Forelimb muscle (tissue), 1 donor: ENCODE measurements around the gene FRAS1. TPM values are rescaled to one million over a fixed set of nuclear protein-coding genes. Genes with fewer than 3 reads are reported as not detected.
"Not testable (repeated sequence)": the region's sequence is repeated elsewhere in the genome, so short reads cannot be mapped to it uniquely, and the experiment has no call there.

Source experiments
- DNase-seq: peaks from one replicate; pipeline ENCODE4 v3.0.0-alpha.2; 2013; ENCODE audit warnings: low read depth
- polyA plus RNA-seq: library from polyadenylated mRNA; unstranded; fragments of 120-200 nt; gene quantifications from one replicate; pipeline ENCODE4 v1.2.1, GENCODE V29; 2013; ENCODE audit not compliant: insufficient read length

The FRAS1 gene, protein sequence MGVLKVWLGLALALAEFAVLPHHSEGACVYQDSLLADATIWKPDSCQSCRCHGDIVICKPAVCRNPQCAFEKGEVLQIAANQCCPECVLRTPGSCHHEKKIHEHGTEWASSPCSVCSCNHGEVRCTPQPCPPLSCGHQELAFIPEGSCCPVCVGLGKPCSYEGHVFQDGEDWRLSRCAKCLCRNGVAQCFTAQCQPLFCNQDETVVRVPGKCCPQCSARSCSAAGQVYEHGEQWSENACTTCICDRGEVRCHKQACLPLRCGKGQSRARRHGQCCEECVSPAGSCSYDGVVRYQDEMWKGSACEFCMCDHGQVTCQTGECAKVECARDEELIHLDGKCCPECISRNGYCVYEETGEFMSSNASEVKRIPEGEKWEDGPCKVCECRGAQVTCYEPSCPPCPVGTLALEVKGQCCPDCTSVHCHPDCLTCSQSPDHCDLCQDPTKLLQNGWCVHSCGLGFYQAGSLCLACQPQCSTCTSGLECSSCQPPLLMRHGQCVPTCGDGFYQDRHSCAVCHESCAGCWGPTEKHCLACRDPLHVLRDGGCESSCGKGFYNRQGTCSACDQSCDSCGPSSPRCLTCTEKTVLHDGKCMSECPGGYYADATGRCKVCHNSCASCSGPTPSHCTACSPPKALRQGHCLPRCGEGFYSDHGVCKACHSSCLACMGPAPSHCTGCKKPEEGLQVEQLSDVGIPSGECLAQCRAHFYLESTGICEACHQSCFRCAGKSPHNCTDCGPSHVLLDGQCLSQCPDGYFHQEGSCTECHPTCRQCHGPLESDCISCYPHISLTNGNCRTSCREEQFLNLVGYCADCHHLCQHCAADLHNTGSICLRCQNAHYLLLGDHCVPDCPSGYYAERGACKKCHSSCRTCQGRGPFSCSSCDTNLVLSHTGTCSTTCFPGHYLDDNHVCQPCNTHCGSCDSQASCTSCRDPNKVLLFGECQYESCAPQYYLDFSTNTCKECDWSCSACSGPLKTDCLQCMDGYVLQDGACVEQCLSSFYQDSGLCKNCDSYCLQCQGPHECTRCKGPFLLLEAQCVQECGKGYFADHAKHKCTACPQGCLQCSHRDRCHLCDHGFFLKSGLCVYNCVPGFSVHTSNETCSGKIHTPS (N-terminal part only)
- 5.0 TPM for polyA plus RNA-seq

DNA sequence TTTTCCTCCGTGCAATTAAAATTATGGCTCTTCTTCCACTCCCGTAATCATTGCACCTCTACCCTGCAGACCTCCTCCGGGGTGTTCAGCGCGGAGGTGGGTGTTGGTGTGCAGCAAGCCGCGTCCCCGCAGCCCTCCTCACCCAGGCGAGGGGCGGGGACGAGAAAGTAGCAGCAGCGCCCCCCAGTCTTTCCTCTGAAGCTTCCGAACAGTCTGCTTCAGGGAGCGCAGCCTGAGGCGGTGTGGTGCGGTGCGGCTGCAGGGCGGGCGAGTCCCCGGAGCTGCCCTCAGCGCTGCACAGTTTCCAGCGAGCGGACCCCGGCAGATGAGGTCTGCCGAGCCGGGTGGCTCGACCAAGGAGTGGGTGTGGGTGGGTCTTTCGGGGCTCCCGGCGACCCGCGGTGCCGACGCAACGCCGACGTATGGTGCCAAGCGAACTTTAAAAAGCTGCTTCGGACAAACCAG lies at the start of gene FRAS1:
TSS of gene FRAS1 (plus strand) at position 189 of the 465 bp plus-strand sequence. CDS start 687 bp downstream, outside the sequence.
- DNase-seq = no peak

DNA sequence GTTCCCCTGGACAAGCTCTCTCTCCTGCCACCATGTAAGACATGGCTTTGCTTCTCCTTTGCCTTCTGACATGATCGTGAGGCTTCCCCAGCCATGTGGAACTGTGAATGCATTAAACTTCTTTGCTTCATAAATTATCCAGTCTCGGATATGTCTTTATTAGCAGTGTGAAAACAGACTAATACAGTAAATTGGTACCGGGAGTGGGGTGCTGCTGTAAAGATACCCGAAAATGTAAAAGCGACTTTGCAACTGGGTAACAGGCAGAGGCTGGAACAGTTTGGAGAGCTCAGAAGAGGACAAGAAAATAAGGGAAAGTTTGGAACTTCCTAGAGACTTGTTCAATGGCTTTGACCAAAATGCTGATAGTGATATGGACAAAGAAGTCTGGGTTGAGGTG lies 46.1 kb upstream of the FRAS1 start:
- not testable (repeated sequence) for DNase-seq

DNA sequence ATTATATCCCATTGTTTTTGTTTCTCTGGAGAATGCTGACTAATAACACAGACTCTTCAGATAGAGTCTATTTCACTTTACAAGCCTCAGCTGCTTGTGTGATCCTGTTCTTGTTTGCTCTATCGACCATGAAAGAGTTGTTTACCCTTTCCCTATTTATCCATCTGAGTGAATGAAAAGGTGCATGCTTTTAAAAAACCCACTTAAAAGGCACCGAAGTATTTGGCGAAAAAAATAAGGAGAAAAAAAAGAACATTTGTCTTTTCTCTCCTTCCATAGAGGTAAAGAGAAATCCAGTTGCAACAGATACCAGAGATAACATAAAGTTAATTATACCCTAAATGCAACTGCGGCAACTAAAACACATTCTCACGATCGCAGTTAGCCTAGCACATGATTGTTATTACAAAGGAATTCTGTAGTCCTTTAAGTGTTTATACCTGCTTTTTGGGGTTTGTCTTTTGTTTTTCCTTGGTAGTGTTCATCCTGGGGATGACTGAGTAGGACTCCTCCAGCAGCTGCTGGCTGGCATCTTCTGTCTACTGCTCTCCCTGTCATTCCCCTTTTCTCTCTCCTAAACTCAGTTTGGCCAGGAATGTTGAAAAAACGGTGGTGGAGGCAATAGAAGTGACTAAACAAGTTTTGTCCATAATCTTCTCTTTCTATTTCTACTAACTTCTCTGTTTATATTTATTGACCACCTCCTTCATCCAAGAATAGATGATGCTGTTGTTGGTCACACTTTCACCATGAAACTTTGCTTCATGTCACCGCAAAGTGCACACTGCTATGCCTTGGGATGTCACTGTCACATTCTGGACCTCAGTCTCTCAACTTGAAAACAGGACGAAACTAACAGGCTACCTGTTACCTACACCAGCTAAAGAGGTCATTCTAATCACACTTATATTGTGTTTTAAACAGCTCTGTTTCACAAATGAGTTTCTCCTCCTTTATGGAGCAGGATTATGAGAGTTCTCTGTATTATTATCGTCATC lies 41.9 kb upstream of the FRAS1 start:
- no peak for DNase-seq

DNA sequence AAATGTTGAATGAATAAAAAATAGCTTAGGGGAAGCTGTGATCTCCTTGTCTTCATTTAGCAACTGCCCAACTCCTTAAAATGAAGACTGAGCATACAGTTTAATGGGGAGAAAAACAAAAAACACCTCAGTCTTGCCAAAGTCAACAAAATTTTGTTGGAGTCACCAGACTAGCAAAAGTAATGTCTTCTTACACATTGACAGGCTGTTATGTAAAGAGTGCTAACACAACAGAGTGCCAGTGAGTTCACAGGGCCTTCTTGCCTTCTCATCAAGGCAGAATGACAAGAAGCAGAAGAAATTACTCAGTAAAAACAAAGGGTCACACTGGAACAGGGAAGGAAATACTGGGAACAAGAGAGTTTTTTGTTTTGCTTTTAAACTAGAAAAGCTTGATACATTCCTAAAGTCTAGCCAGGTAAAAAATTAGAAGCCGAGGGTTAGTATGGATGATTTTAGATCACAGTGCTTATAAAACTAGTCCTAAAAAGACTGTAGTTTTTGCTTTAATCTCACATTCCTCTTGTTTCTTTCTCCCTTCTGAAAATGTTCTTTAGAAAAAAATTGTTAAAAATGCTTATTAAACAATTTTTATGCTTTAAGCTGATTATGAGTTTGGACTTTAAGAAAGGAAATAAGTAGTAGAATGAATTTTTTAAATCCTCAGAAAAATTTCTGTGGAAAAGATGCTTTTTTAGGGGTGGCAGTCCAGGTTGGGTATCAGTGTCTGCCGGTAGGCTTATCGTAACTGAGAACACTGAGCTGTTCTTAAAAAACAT lies 38.7 kb upstream of the FRAS1 start:
- DNase-seq = no peak

DNA sequence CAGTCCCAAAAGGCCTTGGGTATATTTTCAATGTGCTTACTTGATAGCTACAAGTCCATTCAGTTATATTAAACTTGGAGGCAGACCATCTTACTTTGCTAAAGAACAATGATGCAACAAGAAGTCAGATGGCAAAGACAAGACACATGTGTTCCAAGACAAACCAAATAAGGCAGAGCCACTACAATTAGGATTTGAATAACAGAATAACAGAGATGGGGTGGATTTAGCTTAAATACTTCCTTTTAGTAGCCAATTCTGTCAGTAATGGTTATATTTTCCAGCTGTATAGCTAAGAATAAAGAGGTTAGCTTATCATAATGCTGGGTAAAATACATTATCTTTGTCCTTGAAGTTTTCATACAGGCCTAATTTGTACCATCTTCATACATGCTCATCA lies 37.7 kb upstream of the FRAS1 start:
- DNase-seq = no peak

DNA sequence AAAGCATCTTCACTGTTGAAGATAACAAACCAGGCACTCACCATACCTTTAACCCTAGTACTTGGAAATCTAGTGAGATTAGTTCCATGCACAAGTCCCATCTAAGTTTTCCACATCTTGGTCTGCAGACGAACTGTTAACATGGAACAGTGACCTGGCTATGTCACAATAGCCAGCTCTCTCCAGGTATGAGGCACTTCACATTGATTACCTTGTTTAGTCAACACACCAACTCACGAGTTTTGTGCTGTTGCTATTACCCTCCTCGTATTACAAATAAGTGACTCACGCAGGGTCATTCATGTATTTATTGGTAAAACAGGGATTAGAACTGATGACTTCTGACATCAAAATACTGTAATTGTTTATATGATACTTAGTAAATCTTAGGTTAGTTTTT lies 36.4 kb upstream of the FRAS1 start:
- DNase-seq = no peak

DNA sequence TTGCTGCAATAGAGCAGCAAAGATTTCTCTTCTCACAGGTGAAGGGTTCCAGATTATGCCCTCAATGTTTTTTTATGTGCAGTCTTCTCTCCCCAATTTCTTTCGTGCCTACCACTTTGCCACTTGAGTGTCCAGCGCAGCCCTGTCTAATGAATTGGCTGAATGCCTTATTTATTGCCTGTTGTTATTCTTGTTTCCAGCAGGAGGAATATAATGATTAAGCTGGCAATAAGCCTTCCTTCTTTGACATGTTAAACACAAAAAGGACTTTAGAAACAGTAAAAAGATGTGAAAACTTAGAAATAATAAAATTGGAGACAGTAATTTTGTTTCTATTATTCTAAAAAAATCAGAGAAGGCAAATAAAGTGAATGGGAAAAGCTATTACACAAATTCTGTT lies 34.6 kb upstream of the FRAS1 start:
- no peak for DNase-seq

DNA sequence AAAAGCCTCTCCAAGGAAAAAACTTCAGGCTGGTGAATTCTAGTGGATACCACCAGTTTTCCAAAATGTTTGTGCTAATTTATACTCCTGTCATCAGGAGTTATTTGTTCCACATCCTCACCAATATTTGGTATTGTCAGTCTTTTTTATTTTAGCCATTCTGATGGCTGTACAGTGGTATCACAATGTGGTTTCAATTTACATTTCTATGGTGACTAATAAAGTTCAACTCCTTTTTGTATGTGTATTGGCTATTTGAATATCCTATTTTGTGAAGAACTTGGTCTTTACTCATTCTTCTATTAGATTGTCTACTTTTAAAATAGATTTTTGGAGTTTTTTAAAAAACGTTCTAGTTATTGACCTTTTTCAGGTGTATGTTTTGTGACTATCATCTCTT lies 33.0 kb upstream of the FRAS1 start:
- DNase-seq = no peak

DNA sequence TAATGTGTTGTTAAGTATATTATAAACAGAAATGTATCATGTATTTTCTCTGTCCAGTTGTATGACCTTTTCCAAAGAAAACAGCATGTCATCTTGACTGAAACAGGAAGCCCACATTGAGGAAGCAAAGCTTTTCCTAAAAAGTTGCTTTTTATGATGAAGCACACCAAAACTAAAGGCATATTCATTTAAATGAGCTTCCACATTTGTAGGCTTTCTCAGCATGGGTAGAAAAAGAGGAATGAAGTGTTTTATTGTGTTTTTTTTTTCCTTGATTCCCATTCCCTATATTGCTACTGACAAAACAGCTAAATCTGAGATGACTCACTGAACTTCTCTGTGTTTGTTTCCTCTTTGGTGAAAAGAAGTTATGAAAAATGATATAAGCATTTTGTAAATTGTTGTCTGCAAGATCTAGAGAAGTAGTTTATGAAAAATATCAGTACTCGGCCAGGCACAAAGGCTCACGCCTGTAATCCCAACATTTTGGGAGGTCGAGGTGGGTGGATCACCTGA lies 32.5 kb upstream of the FRAS1 start:
- DNase-seq = no peak

DNA sequence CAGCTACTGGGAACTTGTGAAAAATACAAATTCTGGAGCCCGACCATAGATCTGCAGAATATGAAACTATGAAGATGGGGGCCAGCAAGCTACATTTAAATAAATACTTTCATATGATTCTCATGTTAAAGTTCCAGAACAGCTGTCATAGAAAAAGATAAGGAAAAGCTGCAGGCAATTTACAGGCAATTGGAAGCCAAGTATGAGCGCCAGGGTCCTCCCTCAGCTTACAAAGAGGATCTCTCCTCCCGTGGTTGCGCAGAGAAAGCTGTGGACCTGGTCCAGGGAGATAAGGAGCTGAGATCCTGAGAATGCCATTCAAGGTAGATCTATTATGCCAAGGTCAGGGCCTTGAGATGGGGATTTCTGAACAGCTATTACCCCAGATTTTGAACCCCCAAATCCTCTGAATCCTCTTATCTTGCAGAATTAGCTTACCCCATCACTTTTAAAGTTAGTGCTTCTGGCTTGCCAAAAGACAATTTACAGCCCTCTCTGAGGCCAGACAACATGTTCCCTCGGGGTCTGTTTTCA lies 25.6 kb upstream of the FRAS1 start:
- no peak for DNase-seq

DNA sequence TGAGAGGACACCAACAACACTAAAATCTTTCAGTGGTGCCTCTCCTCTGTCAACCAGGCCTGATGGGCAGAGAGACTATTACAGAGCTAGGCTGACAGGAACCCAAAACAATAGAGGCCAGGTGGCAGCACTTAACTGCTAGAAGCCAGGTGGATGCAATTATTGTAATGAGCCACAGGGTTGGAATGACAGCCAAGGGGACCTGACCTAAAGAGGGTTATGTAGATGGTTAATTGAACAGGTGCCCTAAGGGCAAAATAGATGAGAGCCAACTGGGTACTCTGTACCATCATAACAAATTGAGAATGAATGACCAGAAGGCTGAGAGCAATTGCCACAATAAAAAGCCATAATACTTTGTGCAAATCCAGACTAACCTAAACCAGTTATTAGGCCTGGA lies 24.7 kb upstream of the FRAS1 start:
- DNase-seq = no peak

DNA sequence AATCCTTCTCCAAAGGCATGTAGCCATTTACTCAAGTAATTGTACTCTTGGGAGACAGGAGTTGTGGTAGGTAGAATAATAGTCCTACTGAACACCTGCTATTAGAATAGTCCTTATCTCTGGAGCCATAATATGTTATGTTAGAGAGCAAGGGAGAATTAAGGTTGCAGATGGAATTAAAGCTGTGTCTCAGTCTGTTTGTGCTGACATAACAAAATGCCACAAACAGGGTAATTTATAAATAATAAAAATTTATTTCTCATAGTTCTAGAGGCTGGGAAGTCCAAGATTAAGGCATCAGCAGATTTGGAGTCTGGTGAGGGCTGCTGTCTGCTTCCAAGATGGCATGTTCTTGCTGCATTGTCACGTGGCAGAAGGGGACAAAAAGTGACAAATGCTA lies 24.2 kb upstream of the FRAS1 start:
- no peak for DNase-seq

DNA sequence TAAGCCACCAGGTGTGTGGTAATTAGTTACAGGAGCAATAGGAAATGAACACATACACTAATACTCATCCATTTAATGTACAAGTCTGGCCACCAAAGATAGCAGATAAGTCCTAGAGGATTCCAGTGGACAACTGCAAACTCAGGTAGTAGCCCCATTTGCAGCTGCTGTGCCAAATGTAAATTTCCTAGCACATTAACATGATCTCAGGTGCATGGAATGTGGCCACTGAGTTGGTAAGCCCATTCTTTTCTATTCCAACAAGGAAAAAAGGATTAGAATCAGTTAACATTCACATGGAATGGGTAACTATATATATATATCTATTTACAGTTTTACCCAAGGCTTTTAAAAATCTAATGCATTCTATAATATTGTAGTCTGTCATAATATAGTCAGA lies 23.3 kb upstream of the FRAS1 start:
- DNase-seq = no peak

DNA sequence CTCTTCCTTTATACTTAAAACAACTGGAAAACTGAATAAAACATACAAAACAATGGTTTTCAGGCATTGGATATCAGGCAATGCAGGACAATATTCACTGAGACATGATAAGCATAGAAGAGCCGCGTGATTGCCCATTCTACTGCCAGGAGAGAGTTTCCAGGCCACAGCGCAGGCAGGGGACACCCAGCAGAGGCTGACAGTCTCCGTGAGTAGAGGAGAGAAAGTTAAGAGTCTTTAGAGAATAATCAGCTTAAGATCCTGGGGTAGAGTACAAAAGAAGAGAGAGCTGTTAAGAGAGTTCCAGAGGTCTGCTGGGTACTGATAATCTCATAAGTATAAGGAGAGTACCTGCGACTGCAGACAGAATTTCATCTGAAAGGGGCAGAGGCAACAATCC lies 18.4 kb upstream of the FRAS1 start:
- no peak for DNase-seq

DNA sequence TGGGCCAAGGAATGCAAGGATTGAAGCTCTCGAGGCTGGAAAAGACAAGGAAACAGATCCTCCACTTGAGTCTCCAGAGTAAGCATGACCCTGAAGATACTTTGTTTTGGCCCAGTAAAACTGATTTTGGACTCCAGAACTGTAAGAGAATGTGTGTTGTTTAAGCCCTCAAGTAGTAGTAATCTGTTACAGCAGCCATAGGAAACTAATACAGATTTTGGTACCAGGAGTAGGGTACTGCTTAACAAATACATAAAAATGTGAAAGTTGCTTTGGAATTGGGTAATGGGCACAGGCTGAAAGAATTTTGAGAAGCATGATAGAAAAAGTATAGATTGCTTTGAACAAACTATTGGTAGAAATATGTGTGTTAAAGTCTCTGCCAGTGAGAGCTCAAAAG lies 17.4 kb upstream of the FRAS1 start:
- DNase-seq = no peak

DNA sequence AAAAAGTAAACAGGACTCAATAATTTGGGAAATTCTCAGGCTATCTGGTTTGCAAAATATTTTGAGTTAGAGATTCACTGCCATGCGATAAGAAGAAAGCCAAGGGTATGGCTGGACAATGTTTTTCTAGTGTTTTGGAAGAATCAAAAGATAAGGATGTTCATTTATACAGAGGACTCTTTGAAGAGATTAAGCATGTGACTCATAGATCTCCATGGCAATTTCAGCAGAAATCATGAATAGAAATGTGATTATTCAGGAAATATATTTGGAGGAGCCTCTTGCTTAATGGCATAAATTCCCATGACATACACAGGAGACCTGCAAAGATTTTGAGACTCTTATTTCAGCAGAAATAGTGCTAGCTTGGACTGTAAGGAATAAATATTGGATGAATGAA lies 16.7 kb upstream of the FRAS1 start:
- DNase-seq = no peak

DNA sequence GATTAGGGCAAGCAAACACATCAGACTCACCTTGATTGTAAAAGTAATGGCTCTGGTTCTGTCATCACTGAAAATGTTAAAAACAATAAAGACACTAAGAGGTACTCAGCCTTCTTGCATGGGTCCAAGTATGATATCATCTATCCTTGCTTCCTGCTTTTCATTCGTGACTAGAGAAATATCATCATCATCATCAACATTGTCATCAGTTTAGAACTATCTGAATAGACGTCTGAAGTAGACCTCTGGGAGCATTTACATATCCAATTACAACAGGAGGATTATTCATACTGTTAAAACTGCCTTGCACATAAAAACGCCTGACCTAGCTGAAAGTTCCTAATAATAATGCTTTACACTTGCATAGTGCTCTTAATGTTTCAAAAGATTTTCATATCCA lies 9.8 kb upstream of the FRAS1 start:
- DNase-seq = no peak

DNA sequence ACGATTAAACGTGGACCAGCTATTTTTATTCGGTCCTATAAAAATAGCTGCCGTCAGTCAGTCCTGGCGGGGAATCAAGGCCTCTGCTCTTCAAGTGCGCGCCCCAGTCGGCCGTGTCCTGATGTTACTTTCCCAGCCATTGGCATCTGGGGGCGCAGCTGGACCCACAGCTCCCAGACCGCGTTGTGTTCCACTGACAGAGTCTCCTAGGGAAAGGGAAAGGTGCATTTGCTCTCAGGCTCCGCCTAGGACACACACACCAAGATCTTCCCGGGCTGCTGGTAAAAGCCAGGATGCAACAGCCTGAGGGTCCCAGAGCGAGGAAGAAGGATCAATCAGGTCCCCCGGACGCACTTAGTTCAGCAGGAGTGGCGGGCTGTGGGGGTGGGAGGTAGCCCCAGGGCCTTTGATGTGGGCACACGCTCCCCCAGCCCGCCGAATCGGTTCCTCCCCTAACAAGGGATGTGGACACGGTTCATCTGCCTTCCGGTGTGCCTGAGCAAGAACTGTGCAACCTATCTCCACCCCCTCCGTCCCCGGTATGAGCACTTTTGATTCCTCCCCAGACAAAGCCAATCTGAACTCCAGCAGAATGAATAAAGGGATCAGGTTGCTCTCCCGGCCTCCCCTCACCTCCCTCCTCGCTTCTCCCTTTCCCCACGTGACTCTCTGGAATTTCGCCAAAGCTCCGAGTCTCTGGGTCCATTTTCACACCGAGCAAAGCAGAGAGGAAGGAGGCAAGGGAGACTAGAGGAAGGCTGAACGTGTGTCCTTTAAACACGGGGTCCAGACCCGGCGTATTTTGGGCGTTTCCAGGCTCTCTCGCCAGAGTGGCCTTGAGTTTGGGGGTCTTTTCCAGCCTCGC lies 626 bp upstream of the FRAS1 start:
- DNase-seq = peak; percentile 60
